Body of pancreas (tissue), 4 donors: ENCODE measurements around the gene SOCS7.

Experiments used
- POLR2A ChIP-seq, 3 donors: fragments of 450-650 bp; IDR thresholded peaks; one replicate each; pipeline ENCODE4 v1.6.1; 2016; ENCODE audit warnings: antibody characterized with exemption in 3 of 3, mild to moderate bottlenecking in 2 of 3
- TF ChIP-seq, protein P1 (sequence below), 7 experiments: fragments of 450-650 bp in 4 of 7; fragments of 200-600 bp in 3 of 7; sonication (generic) in 3 of 7; IDR thresholded peaks; one replicate each; pipeline ENCODE4 v1.5.1; 2016 to 2019; ENCODE audit warnings: antibody characterized with exemption in 7 of 7

- TF ChIP-seq, protein P1, sequence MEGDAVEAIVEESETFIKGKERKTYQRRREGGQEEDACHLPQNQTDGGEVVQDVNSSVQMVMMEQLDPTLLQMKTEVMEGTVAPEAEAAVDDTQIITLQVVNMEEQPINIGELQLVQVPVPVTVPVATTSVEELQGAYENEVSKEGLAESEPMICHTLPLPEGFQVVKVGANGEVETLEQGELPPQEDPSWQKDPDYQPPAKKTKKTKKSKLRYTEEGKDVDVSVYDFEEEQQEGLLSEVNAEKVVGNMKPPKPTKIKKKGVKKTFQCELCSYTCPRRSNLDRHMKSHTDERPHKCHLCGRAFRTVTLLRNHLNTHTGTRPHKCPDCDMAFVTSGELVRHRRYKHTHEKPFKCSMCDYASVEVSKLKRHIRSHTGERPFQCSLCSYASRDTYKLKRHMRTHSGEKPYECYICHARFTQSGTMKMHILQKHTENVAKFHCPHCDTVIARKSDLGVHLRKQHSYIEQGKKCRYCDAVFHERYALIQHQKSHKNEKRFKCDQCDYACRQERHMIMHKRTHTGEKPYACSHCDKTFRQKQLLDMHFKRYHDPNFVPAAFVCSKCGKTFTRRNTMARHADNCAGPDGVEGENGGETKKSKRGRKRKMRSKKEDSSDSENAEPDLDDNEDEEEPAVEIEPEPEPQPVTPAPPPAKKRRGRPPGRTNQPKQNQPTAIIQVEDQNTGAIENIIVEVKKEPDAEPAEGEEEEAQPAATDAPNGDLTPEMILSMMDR (IDR thresholded peaks at IDR 0.05), result no peak
- TF ChIP-seq POLR2A (IDR thresholded peaks at IDR 0.05), result no peak
Observed at GRCh38 chr17:38324772-38325171, 26.9 kb upstream of the SOCS7 start.
